OCI-LY1 (cell line): ENCODE data around the gene CEP57L1.

Source experiments
- EZH2 ChIP-seq: fragments of 200-600 bp; sonication (generic), shearing (Covaris generic); IDR thresholded peaks from 2 replicates; pipeline ENCODE4 v1.8.0; 2017; ENCODE audit warnings: borderline replicate concordance, mixed run types, mild to moderate bottlenecking, antibody characterized with exemption, low read length, moderate library complexity, mixed read lengths
- TF ChIP-seq, protein P1 (sequence below): fragments of 200-600 bp; sonication (generic), shearing (Covaris generic); IDR thresholded peaks from 2 replicates; pipeline ENCODE4 v1.5.1; 2017; ENCODE audit warnings: mild to moderate bottlenecking, antibody characterized with exemption, low read length, moderate library complexity, mixed read lengths

DNA sequence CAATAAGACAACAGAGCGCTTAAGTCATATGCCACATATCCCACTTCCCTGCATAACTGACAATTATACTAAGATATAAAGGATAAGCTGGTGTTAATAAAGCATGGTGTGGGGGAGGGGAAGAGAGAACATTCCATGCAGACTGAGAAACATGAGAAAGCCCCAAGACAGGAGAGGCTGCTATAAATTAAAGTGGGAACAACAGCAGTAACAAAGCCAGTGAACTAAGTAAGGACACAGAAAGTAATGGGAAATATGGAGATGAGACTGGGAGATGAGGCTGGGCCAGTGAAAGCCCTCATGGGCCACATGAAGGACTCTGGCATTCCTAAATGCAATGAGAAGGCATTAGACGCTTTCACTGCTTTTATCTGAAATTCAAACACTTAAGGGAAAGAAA, 42.0 kb upstream of the CEP57L1 start:
- TF ChIP-seq, protein P1, sequence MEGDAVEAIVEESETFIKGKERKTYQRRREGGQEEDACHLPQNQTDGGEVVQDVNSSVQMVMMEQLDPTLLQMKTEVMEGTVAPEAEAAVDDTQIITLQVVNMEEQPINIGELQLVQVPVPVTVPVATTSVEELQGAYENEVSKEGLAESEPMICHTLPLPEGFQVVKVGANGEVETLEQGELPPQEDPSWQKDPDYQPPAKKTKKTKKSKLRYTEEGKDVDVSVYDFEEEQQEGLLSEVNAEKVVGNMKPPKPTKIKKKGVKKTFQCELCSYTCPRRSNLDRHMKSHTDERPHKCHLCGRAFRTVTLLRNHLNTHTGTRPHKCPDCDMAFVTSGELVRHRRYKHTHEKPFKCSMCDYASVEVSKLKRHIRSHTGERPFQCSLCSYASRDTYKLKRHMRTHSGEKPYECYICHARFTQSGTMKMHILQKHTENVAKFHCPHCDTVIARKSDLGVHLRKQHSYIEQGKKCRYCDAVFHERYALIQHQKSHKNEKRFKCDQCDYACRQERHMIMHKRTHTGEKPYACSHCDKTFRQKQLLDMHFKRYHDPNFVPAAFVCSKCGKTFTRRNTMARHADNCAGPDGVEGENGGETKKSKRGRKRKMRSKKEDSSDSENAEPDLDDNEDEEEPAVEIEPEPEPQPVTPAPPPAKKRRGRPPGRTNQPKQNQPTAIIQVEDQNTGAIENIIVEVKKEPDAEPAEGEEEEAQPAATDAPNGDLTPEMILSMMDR = no peak
- TF ChIP-seq EZH2 = no peak
